Stimulated activated CD8-positive, alpha-beta memory T cell treated with anti-CD3 and anti-CD28 coated beads, Interleukin-4, amount 100 ng/mL, for 48 hours (primary cell): ENCODE data around the gene SUPT20H.
A peak's percentile ranks its signal among the peaks of the same experiment; 100 is the strongest.

Experiments used
- DNase-seq: peaks from one replicate; pipeline ENCODE4 v3.0.0-alpha.2; 2020

SUPT20H gene

GRCh38 chr13:37058910-37059847, at the start of gene SUPT20H:
SUPT20H (minus strand) TSS chr13:37059688; CDS start chr13:37051490, 8,198 bp downstream.
- DNase-seq: peak; percentile 95

GRCh38 chr13:37109051-37109678, 49.7 kb upstream of the SUPT20H start:
- DNase-seq: no peak

GRCh38 chr13:37107868-37108267, 48.4 kb upstream of the SUPT20H start:
- no peak for DNase-seq

- no peak for DNase-seq
These were observed 48.0 kb upstream of the SUPT20H start for GRCh38 chr13:37107456-37107855.

GRCh38 chr13:37106642-37107041, 47.2 kb upstream of the SUPT20H start:
- no peak for DNase-seq

- no peak for DNase-seq
These were observed 45.8 kb upstream of the SUPT20H start, which contains the start of gene CSNK1A1L for GRCh38 chr13:37105251-37105714. CSNK1A1L (minus strand) TSS chr13:37105664; CDS start chr13:37105256, 408 bp downstream.

GRCh38 chr13:37102896-37103295, 43.4 kb upstream of the SUPT20H start:
- DNase-seq: no peak

- DNase-seq: no peak
These were observed 41.7 kb upstream of the SUPT20H start for GRCh38 chr13:37101201-37101600.

GRCh38 chr13:37100731-37101130, 41.2 kb upstream of the SUPT20H start:
- DNase-seq: no peak

- DNase-seq: no peak
These were observed 37.6 kb upstream of the SUPT20H start for GRCh38 chr13:37097076-37097475.

- no peak for DNase-seq
These were observed 35.4 kb upstream of the SUPT20H start for GRCh38 chr13:37094840-37095239.

GRCh38 chr13:37094099-37094498, 34.6 kb upstream of the SUPT20H start:
- DNase-seq: no peak

- DNase-seq: no peak
These were observed 32.3 kb upstream of the SUPT20H start for GRCh38 chr13:37091835-37092234.

GRCh38 chr13:37090912-37091311, 31.4 kb upstream of the SUPT20H start:
- DNase-seq: no peak

GRCh38 chr13:37089495-37089894, 30.0 kb upstream of the SUPT20H start:
- DNase-seq: no peak

GRCh38 chr13:37087486-37087885, 28.0 kb upstream of the SUPT20H start:
- DNase-seq: no peak

- DNase-seq: no peak
These were observed 26.1 kb upstream of the SUPT20H start for GRCh38 chr13:37085606-37086005.

GRCh38 chr13:37076818-37077217, 17.3 kb upstream of the SUPT20H start:
- DNase-seq: no peak

GRCh38 chr13:37075164-37075563, 15.7 kb upstream of the SUPT20H start:
- no peak for DNase-seq

- DNase-seq: no peak
These were observed 15.2 kb upstream of the SUPT20H start for GRCh38 chr13:37074703-37075102.

- DNase-seq: no peak
These were observed 12.5 kb upstream of the SUPT20H start for GRCh38 chr13:37072024-37072423.

- DNase-seq: no peak
These were observed 11.5 kb upstream of the SUPT20H start for GRCh38 chr13:37070956-37071355.

GRCh38 chr13:37070145-37070695, 10.7 kb upstream of the SUPT20H start:
- no peak for DNase-seq
